Suprapubic skin (tissue), 3 donors: ENCODE results near the gene BAIAP2.

Experiments used
- EP300 ChIP-seq: sonication (generic); formaldehyde crosslinking; IDR thresholded peaks from one replicate; pipeline ENCODE4 v1.6.1; 2017; ENCODE audit warnings: antibody characterized with exemption
- POLR2A ChIP-seq, 2 donors: fragments of 450-650 bp; IDR thresholded peaks; one replicate each; pipeline ENCODE4 v1.6.1; 2017; ENCODE audit warnings: antibody characterized with exemption in 2 of 2, mild to moderate bottlenecking in 2 of 2, moderate library complexity in 2 of 2
- TF ChIP-seq, protein P1 (sequence below), 2 donors: fragments of 200-600 bp in 1 of 2; fragments of 450-650 bp in 1 of 2; sonication (generic) in 1 of 2; IDR thresholded peaks; one replicate each; pipeline ENCODE4 v1.5.1; 2016 to 2019; ENCODE audit warnings: antibody characterized with exemption in 2 of 2, mild to moderate bottlenecking in 1 of 2, moderate library complexity in 1 of 2

DNA sequence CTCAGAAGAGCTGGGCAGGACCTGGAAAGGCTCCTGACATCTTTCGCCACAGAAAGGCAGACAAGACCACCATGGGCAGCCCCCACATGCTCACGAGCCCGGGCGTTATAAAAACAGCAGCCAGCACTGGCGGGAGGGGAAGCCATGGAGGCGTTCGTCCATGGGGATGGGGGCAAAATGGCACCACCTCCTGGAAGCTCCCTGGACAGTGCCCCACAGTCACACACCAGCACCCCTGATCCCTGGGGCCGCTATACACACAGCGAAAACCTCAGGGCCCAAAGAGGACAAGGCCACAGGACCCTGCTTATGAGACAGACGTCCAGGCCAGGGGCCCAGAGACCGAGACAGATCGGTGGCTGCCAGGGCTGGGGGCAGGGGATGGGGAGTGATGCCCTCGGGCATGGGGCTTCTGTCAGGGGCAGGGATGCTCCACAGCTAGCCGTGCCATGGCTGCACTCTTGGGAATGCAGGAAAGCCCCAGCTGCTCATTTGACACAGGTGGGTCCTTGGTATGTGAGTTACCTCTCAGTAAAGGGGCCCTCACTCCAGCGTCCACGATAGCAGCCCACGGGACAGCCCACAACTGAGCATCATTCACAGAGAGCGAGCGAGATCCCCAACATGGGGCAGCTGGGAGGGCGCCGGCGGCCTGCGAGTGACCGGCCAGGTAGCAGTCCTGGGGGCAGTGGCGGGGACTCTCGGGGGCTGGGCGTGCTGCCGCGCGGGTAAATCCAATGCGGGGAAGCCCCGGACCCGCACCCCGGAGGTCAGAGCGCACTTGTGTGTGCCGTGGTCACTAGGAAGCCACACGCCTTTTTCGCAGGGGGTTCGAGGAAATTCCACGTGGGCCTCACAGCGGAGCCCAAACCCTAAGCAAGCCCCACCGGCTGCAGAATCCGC is 124.0 kb downstream of the BAIAP2 start:
- TF ChIP-seq, protein P1, sequence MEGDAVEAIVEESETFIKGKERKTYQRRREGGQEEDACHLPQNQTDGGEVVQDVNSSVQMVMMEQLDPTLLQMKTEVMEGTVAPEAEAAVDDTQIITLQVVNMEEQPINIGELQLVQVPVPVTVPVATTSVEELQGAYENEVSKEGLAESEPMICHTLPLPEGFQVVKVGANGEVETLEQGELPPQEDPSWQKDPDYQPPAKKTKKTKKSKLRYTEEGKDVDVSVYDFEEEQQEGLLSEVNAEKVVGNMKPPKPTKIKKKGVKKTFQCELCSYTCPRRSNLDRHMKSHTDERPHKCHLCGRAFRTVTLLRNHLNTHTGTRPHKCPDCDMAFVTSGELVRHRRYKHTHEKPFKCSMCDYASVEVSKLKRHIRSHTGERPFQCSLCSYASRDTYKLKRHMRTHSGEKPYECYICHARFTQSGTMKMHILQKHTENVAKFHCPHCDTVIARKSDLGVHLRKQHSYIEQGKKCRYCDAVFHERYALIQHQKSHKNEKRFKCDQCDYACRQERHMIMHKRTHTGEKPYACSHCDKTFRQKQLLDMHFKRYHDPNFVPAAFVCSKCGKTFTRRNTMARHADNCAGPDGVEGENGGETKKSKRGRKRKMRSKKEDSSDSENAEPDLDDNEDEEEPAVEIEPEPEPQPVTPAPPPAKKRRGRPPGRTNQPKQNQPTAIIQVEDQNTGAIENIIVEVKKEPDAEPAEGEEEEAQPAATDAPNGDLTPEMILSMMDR (IDR thresholded peaks at IDR 0.05): no peak
- TF ChIP-seq EP300 (no peak), POLR2A (IDR thresholded peaks at IDR 0.05) (no peak)
